Stimulated activated CD4-positive, alpha-beta T cell treated with anti-CD3 and anti-CD28 coated beads, Interleukin-4, amount 100 ng/mL, for 24 hours (primary cell): ENCODE results near the gene GDF2.

ENCODE experiments used
- DNase-seq: peaks from one replicate; pipeline ENCODE4 v3.0.0-alpha.2; 2020

GDF2 gene

DNA sequence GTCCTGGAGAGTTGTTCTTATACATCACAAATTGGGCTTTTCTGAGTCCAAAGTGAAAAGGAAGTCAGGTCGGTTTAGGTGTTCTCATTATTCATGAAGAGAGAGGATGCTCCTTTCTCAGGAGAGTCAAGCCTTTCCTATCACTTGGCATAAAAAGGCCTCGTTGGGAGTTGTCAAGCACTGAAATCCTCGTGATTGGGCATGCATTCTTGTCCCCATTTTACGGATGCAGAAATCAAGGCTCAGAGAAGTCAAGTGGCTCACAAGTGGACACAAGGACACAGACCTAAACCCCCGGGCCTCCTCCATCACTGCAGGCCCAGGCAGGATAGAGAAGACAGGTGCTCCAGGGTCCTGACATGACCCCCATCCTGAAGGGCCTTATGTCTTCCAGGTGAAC lies 34.5 kb downstream of the GDF2 start:
- no peak for DNase-seq

DNA sequence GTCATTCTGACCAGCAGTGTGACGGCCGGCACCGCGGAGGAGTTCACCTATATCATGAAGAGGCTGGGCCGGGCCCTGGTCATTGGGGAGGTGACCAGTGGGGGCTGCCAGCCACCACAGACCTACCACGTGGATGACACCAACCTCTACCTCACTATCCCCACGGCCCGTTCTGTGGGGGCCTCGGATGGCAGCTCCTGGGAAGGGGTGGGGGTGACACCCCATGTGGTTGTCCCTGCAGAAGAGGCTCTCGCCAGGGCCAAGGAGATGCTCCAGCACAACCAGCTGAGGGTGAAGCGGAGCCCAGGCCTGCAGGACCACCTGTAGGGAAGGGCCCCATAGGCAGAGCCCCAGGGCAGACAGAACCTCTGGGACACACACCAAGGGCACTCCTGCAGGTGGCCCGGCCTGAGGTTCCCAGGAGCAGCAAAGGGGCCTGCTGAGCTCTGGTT lies 34.9 kb downstream of the GDF2 start:
- DNase-seq, result no peak

DNA sequence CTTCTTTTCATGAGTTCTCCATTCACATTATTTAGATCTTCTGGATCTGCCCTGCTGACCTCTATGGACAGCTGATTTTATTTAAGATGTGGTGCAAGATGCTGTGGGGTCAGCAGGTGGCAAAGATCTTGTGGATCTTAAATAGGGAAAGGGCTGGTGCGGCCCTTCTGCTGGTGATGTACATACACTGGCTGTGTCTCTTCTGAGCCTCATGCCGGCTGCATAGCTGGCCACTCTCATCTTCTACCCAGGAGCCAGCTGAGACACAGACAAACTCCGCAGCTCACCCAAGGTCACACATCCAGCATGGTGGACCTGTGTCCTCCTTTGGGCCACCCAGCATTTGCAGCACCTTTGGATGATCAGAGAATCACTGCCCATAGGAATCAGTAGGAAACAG lies 35.7 kb downstream of the GDF2 start:
- DNase-seq, result no peak

DNA sequence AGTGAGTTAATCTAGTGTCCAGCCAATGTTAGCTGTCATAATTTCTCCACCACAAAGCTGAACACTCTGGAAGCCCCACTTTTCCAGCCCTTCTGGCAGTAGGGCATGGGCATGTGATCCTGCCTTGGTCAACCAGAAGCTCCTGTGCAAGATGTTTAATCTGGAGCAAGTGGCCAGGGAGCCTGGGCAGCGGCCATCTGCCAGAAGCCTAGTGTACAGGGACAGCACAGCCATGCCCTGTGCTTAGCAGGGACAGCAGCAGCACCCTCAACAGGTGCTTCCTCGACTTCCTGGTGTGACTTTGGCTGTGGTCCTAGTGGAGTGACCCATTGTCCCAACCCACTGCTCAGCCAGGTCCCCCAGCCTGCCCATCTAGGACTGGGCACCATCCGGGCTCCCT lies 36.2 kb downstream of the GDF2 start:
- no peak for DNase-seq

DNA sequence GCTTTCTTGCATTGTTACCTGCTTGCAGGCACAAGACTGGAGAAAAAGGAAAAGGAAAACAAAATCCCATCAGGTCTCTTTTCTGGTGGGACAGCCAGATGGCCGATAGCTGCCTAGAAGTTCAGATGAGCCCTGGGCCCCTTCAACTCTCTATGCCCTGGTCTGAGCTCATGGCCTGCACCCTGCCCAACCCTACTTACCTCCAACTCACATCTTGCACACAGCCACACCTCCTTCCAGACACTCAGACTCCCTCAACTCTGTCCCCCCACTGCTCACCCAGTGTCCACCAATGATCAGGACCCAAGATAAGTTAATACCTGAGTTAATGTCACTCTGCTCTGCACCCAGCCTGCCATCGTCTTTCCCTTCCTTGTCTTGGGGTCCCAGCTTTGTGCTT lies 36.8 kb downstream of the GDF2 start:
- DNase-seq, result no peak

DNA sequence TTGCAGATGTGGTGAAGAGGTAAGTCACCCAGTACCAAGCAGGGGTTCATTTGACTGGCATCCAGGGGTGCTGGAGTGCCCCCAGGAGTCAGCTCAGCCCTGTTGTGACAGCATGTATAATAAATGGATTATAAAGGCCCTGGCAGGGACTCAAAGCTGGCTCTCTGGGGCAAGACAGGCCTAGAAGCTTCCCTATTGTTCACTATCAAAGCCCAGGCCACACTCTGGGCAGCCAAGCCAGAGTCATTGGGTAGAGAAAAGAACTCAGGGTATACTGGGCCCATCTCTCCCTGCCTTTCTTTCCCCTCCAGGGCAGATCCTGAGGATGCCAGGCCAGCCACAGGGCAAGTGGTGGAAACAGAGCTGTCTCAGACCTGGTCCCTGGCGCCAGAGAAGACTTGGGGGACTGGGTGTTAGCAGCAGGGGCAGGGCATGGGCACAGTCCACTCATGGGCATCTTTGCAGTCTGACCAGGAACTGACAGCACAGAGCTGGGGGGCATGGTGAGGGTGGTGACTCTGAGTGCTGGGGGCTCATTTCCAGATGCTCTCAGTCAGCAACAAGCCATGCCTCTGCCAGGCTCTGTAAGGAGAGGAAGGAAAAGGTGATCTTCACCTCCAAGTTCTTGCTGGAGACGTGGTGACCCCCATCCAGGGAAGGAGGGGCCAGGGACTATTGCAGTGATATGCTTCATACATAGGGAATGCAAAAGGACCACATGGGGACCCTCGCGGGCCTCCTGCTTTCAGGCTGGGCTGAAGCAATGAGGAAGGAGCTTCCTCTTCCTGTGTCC lies 37.6 kb downstream of the GDF2 start:
- no peak for DNase-seq

DNA sequence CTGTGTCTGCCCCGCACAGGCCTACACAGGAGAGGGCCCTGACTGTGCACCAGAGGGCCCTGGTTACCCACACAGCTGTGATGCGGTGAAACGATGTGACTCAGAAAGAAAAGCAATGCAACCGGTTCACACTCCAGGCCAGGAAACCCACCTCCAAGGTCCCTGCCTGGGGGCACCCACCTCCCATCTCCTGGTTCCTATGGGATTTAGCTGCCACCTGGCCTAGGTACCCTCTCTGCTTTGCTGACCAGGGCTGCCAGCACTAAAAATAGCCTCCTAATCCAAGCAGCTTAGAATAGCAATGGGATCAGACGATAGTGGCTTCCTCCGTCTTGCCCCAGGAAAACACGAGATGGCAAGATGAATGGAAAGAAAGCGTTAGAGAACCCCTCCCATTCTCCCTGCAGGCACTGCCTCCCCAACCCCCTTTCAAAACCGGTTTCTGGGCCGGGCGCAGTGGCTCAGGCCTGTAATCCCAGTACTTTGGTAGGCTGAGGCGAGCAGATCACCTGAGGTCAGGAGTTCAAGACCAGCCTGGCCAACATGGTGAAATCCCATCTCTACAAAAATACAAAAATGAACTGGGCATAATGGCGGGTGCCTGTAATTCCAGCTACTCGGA lies 38.3 kb downstream of the GDF2 start:
- no peak for DNase-seq

DNA sequence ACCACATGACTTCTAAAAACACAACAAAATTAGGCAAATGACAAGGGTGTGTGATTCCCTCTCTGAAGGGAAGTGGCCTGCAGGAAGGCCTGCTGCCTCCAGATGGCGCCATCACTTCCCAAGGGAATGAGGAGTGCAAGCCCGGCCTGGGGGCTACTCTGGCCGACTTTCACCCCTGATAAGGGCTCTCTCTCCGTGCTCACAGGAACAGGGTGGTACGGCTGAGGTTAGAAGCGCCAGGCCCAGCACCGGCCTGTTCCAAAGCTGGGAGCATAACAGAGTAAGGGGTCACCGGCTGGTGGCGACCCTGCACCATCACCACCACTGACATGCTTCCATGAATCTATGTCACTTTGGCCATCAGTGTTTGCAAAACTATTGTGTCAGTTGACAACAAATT lies 39.0 kb downstream of the GDF2 start:
- DNase-seq, result no peak

DNA sequence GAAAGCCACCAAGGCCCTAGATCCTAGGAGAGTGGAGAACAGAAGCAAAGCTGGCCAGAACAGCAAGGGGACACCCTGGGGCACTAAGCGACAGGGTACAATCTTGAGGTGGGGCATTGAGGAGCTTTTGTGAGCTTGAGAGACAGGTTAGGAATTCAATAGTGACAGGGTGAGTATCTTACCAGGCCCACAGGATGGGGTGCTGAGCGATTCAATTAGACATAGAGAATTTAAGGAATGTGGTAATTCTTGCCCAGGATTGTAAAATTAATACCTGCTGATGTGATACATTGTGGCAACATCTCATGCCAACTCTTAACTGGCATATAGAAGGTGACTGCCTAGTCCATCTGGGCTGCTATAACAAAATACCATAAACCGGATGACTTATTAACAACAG lies 39.9 kb downstream of the GDF2 start:
- no peak for DNase-seq

DNA sequence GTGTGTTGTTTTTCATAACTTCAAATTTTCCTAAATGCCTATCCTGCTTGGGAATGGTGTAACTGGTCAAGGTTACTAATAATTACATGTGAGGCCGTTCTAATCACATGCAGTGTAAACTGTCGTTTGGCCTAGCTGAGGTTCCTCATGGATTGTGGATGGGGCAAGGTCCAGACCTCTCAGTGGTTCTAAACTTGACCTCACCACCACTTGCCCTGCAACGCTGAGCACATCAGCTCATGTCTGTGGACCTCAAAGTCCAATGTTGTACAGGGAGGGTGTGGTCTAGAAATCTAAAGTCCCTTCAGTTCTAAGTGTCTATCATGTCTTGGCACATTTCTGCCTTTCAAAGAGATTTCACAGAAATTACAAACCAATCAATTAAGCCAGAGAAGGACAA lies 41.5 kb downstream of the GDF2 start:
- no peak for DNase-seq

DNA sequence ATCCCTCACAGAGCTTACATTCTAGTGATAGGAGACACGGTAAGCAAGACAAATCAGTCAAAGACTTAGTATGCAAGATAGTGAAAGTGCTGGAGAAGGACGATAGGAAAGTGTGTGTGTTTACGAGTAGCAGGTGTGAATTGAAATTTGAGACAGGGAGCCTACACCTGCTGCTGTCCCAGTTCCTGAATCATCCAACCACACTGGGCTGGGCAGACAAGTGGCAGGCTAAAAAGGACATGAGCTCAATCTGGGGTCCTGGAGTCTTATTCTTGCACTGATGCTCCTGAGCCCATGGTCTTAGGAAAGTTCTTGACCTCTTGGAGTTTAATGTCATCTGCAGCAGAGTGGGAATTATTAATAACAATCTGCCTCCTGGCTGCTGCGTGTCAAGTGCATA lies 42.1 kb downstream of the GDF2 start:
- DNase-seq, result no peak

DNA sequence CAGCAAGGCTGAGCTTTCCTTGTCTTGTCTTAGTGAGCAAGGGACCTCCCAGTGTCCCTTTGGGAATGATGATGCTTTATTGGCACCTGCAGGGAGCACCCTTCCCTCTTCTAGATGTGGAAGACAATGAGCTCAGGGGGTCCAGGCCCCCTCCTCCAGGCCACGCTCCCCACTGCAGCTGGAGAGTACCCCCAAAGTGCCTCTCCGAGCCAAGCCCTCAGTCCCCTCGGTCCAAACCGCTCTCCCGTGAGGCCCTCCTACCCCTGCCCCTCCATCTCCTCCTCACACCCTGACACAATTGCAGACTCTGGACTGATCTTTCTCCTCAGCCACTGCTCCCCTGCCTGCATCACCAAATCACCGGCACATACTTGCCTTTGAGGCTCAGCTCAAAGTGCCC lies 42.7 kb downstream of the GDF2 start:
- no peak for DNase-seq

DNA sequence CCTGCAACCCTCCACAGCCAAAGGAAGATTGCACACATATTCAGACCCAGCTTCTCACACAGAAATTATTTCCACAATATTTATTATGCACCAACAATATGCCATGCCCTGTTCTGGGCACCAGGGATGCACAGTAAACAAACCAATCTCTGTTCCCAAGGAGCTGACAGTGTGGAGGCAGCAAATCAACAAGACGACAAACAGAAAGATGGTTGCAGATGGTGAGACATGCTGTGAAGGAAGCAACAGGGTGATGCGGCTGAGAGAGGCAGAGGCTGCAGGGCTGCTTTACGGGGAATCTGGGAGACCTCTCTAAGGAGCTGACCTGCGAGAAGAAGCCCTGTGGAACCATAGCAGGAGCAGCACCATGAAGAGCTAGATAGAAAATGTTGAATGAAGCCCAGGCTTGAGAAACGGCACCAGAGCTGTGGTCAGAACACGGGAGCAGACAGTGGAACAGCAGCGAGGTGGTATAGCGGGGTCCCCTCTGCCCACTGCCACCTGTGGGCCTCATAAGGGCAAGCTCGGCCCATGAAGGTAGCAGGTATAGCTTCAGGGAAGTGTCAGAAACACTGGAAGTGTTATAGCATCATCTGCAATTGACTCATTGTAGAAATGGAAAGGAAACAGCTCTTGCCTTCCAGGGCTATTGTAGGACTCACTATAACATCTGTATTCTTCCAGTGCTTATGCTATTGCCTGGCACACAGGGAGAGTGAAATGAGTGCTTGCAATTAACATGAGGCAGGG lies 43.4 kb downstream of the GDF2 start:
- DNase-seq, result no peak

DNA sequence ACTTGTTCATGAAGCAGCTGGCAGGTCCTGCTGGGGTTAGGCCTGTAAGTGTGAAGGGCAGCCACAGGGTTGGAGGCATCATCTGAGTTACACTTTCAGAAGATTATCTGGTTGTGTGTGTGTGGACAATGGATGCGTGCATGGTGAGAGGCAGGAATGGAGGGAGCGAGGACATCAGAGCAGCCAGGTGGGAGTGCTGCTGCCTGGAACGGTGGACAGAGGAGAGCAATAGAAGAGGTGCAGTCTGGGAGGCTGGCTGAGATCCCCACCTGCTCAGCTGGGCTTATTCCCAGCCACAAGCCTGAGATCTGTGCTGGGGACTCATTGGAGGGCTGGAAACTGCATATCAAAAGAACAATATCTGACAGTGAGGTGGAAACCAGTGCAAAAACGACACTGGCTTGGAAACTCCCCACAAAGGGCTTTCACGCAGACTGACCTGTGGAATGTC lies 44.0 kb downstream of the GDF2 start:
- DNase-seq, result no peak

DNA sequence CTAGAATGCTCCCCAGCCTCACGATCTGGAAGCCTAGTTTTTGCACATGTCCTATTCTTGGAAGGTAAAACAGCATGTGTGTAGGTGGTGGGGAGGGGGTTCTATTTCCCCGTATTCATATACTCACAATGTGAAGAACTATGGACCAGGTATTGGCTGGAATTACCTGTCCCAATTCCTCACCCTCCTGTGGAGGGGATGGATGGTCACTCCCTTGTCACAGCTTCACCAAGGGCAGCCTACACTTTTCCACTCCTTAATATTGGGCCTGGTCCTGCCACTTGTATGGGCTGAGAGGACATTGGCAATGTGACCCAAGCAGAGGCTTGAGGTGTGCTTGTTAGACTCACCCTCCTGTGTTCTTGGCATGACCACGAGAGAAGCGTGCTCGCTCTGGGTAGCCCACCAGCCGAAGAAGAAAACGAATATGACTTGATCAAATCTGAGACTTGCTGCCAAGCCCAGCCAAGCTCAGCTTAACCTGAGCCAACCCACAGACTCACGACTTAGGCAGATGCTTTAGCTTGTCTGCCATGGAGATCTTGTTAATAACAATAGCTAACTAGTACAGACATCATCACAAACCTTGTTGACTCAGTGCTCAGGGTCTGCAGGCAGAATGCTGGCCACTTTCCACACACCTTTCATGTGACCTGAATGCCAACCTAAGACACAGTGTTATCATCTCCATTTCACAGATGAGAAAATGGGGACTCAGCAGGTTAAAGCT lies 44.6 kb downstream of the GDF2 start:
- no peak for DNase-seq

DNA sequence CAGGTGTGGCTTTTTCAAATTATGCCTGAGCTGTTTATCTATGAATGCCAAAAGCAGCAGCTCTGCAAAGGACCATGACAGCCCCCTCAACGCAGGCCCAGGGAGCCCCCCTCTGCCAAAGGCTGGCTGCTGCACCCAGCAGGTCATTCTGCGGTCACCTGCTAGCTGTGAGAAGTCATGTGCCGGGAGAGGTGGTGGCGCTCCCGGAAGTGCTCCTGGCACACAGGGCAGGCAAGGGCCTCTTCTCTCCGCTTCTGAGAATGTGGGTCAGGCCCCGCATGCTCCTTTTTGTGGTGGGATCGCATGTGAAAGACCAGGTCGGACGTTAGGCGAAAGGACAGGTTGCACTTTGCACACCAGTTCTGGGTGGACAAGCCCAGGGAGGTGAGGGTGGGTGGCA lies 45.4 kb downstream of the GDF2 start:
- no peak for DNase-seq

DNA sequence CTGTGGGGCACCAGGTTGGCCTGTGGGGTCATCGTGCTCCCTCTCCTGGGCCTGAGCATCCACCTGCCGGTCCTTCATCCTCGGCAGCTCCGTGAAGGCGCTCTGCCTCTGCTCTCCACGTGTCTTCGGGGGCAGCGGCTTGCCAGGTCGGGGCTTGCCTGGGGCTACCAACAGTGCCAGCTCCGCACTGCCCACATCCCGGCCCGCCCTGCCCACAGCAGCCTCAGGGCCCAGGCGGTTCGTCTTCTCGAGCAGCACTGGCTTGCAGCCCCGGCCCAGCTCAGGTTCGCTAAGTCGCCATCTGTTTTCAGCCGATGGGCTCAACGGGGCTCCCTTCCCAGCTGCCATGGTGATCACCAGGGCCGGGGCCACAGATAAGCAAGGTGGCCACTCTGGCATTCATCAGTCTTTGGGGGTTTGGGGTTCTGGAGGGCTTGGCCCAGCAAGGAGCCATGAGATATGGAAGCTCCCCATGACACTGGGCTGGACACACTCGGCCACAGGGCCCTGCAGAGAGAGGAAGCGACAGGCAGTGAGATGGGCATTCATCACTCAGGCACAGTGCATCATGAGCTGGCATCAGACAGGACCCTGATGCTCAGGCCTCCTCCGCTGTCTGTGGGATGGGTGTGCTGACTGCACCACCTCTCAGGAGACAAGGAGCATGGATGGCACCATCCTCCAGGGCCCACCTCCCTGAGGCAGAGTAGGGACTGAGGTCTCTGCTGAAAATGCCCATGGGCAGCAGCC lies 46.4 kb downstream of the GDF2 start:
- no peak for DNase-seq

DNA sequence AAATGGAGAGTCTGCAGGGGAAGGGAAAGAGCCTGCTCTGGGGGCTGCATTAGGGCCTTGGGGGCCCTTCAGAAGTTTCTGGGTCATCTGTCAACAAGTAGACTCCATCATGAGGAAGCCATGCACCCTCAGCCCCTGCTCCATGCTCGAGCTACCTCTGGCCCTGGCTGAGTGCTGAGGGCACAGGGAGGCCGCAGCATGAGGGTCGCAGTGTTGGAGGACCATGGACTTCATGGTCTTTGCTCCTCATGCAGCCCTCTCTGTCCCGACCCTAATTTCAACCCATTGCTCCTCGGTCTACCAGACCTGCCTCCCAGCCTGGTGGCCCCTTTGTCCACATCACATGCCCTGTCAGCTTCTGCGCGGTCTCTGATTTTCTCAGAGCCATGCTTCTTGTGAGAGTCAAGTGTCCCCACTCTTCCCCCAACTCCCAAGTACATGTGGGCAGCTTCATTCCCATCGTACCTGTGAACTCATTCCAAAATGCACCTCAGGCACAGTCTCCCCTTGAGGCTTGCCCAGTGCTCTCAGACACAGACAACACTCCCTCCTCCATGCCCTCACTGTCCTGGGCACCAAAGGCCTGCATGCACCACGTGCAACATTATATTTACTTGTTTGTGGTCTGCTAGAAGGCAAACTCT lies 47.1 kb downstream of the GDF2 start:
- DNase-seq, result no peak

DNA sequence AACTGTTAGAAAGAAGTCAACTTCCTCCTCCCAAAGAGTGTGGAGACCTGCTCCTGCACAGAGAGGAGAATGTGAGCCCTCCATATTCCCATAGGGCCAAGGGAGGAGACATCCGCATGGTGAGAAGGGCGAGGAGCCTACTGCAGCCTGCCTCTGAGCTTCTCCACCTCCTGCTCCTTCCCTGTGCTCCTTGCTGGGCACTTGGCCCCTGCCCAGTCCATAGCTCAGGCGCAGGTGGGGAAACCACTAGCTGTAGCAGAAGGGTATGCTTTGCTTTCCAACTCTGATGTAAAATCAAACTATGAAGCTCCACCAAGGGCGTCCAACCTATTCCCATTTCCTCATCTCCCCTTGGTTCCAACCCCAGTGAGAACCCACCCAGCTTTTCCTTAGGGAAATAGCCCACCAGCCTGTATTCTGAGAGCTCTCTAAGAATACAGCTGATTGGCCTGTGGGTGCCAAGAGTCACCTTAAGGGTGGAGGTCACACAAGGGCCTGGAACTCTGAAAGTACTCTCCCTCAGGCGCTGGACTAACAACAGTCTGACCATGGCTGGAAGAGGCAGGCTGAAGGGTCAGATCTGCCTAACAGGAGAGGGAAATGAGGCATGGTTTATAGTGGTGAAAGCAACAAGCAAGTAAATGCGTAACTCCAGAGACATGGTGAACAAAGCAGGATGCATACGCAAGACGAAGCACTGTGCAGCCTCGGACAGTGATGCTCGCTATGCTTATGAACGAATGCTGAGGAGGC lies 47.9 kb downstream of the GDF2 start:
- no peak for DNase-seq

DNA sequence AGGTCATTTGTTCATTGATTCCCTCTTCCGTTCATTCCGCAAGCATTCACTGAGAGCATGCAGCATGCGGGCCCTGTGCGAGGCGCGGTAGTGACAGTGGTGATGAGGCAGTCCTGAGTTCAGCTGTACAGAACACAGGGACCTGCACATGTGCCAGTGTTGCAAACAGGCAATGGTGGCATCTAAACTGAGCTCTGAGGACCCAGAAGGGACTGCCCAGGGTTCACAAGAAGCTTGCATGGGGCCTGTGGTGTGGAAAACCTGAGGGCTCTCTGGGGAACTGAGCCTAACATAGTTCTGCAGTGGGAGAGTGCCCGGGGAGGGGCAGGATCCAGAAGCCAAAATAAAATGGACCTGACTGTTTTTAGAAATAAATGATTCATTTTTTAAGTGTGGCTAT lies 48.6 kb downstream of the GDF2 start:
- no peak for DNase-seq
